GM12878 (cell line): ENCODE measurements around the gene TLK2. TPM values are rescaled to one million over a fixed set of nuclear protein-coding genes. Genes with fewer than 3 reads are reported as not detected.

Source experiments
- ATAC-seq: fragments of 200-7000 bp; cut with Tn5 transposase; 3 replicates; pipeline ENCODE4 v1.9.1; 2020; ENCODE audit warnings: mild to moderate bottlenecking, moderate library complexity
- BruUV-seq: library from RNA; stranded (reverse); fragments of 400-500 nt; replicated peaks from 2 replicates; lab custom pipeline; 2021; lab: Mats Ljungman, UMichigan
- CTCF ChIA-PET: fragments of 300-600 bp; sonication (Branson Sonifier 250); formaldehyde crosslinking; extraction: SDS; loops from one replicate; lab custom pipeline; 2021; ENCODE audit warnings: inconsistent platforms; lab: Yijun Ruan, JAX
- POLR2A ChIA-PET: fragments of 350-600 bp; formaldehyde crosslinking; extraction: SDS; loops from one replicate; lab custom pipeline; 2021; ENCODE audit warnings: inconsistent platforms; lab: Charles Lee
- RAD21 ChIA-PET: fragments of 300-600 bp; sonication (Branson Sonifier 250); formaldehyde crosslinking; loops from one replicate; lab custom pipeline; 2023; ENCODE audit warnings: antibody characterized with exemption; ENCODE audit not compliant: unreplicated experiment; lab: Charles Lee
- SMC1A ChIA-PET: fragments of 300-600 bp; sonication (Branson Sonifier 250); formaldehyde crosslinking; loops from one replicate; lab custom pipeline; 2023; ENCODE audit not compliant: unreplicated experiment, uncharacterized antibody; lab: Charles Lee
- DNase-seq: peaks from one replicate; pipeline ENCODE4 v3.0.0-alpha.2; 2011; ENCODE audit warnings: low read depth, low spot score
- FAIRE-seq: peaks from 3 replicates; lab custom pipeline; 2011; peaks lifted over from hg19 to GRCh38; lab: Jason Lieb, UNC
- H2AFZ ChIP-seq: 2 replicates; pipeline ENCODE4 v1.6.0; 2011; ENCODE audit warnings: low read depth, low read length, control low read depth; ENCODE audit not compliant: control insufficient read depth
- H3K27ac ChIP-seq: 2 replicates; pipeline ENCODE4 v1.5.1; 2011; ENCODE audit warnings: control low read depth; ENCODE audit not compliant: control insufficient read depth, insufficient read depth
- H3K27me3 ChIP-seq, 2 experiments: replicated peaks in 1 of 2; 2 replicates each; pipeline versions ENCODE4 v1.6.0 to v1.6.1; 2011; ENCODE audit warnings: low read length in 1 of 2; ENCODE audit not compliant: control insufficient read depth in 2 of 2, insufficient read depth in 2 of 2
- H3K36me3 ChIP-seq, 2 experiments: 2 replicates each; pipeline ENCODE4 v1.5.1; 2011; ENCODE audit warnings: low read length in 1 of 2; ENCODE audit not compliant: control insufficient read depth in 2 of 2, insufficient read depth in 2 of 2
- H3K4me1 ChIP-seq: 2 replicates; pipeline ENCODE4 v1.6.1; 2011; ENCODE audit warnings: mild to moderate bottlenecking, low read length, moderate library complexity, mixed read lengths; ENCODE audit not compliant: control insufficient read depth, insufficient read depth
- H3K4me2 ChIP-seq: 2 replicates; pipeline ENCODE4 v1.6.0; 2011; ENCODE audit warnings: control low read depth; ENCODE audit not compliant: control insufficient read depth, insufficient read depth
- H3K4me3 ChIP-seq: fragments of 200-600 bp; sonication (generic); 2 replicates; pipeline ENCODE4 v1.5.1; 2016
- H3K79me2 ChIP-seq: 2 replicates; pipeline ENCODE4 v1.6.0; 2011; ENCODE audit warnings: low read length; ENCODE audit not compliant: control insufficient read depth, insufficient read depth
- H3K9ac ChIP-seq: 2 replicates; pipeline ENCODE4 v1.8.0; 2011; ENCODE audit warnings: low read length, control low read depth, mixed read lengths; ENCODE audit not compliant: control insufficient read depth, insufficient read depth
- H3K9me3 ChIP-seq: replicated peaks from 3 replicates; pipeline ENCODE4 v1.5.1; 2011; ENCODE audit warnings: mild to moderate bottlenecking, low read length; ENCODE audit not compliant: control insufficient read depth, insufficient read depth
- H4K20me1 ChIP-seq: 2 replicates; pipeline ENCODE4 v1.6.0; 2011; ENCODE audit not compliant: control insufficient read depth, insufficient read depth
- DPF2 ChIP-seq: fragments of 450-650 bp; IDR thresholded peaks from 2 replicates; pipeline ENCODE4 v1.6.1; 2017; ENCODE audit warnings: mild to moderate bottlenecking
- FOXM1 ChIP-seq: IDR thresholded peaks from 2 replicates; pipeline ENCODE4 v1.6.1; 2012; ENCODE audit warnings: low read depth, mild to moderate bottlenecking, inconsistent platforms, low read length, moderate library complexity
- MYB ChIP-seq: fragments of 150-350 bp; IDR thresholded peaks from 2 replicates; pipeline ENCODE4 v1.6.1; 2014; ENCODE audit warnings: mild to moderate bottlenecking, low read depth, low read length, borderline replicate concordance
- STAT1 ChIP-seq: fragments of 450-650 bp; conservative IDR thresholded peaks from 2 replicates; pipeline ENCODE4 v1.6.1; 2014; ENCODE audit warnings: antibody characterized with exemption, mild to moderate bottlenecking
- WGBS: methylation state at CpG from one replicate; pipeline ENCODE4 v1.1.6; 2016; ENCODE audit warnings: low lambda C conversion rate; ENCODE audit not compliant: insufficient replicate concordance, insufficient coverage; ENCODE audit errors: missing lambda C conversion rate; 5-methylcytosine and 5-hydroxymethylcytosine counted together
- in situ Hi-C: fragments of 300-500 bp; cut with MboI; formaldehyde crosslinking; loops from 9 replicates; pipeline ENCODE4 v1.14.3; 2018; ENCODE audit warnings: mixed read lengths
- intact Hi-C: fragments of 100-400 bp; cut with micrococcal nuclease; formaldehyde crosslinking; loops from one replicate; pipeline ENCODE4 v1.14.2; 2022; ENCODE audit not compliant: unreplicated experiment
- polyA plus RNA-seq, 11 experiments: library from polyadenylated mRNA; depleted of rRNA in 4 of 11; unstranded in 6 of 11; stranded (reverse) in 5 of 11; fragments of >200 nt; fragmentation: Nextera tagmentation in 4 of 11; fragmentation: Illumina TruSeq in 1 of 11; extraction: Ambion mirVana in 4 of 11; extraction: Trizol in 1 of 11; gene quantifications; 1 replicate in 1 of 11; 2 replicates in 10 of 11; pipeline versions ENCODE4 v1.2.1 to v1.2.3, GENCODE V29; 2011 to 2016; ENCODE audit warnings: inconsistent platforms in 2 of 11, missing spikeins in 2 of 11, low read depth in 1 of 11
- total RNA-seq, 4 experiments: library from RNA; depleted of rRNA in 3 of 4; stranded (reverse); fragments of >200 nt in 3 of 4; fragmentation: Illumina TruSeq in 1 of 4; extraction: Trizol in 1 of 4; gene quantifications; 2 replicates each; pipeline versions ENCODE4 v1.2.1 to v1.2.3, GENCODE V29; 2013 to 2021
- TF ChIP-seq, protein P1 (sequence below): IDR thresholded peaks from 2 replicates; pipeline ENCODE4 v1.6.1; 2011; ENCODE audit warnings: low read depth, mild to moderate bottlenecking, low read length, moderate library complexity, borderline replicate concordance; ENCODE audit errors: extremely low read depth

Gene TLK2
- total and polyA plus RNA-seq, 10 of the 15 experiments (the other 5 are each of a cell fraction or from before 2014, with no cell fraction given) = 12.1 to 51.2 (median 27.5) TPM

DNA sequence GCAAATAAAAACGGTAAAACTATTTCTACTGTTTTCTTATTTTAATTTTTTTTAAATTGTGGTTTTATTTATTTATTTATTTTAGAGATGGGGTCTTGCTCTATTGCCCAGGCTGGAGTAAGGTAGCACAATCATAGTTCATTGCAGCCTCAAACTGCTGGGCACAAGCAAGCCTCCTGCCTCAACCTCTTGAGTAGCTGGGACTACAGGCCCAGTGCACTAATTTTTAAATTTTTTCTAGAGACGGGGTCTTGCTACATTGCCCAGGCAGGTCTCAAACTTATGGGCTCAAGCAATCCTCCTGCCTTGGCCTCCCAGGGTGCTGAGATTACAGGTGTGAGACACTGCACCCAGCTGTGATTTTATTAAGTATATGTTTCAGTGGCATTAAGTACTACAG lies 102.3 kb downstream of the TLK2 start:
- in situ Hi-C loops = no loop called here
- RAD21 ChIA-PET = no interaction called here
- Histone ChIP-seq H3K9ac (no peak overlapping the region), H3K27ac (no peak overlapping the region), H3K4me1 (no peaks in the 10 kb centered on the region), H4K20me1 (no peaks in the 10 kb centered on the region), H3K36me3 (peaks cover 0 to 11% of the 10 kb centered on the region in 2 experiments; a peak in 2 of 4 replicates), H3K9me3 (no peaks in the 10 kb centered on the region), H3K4me2 (no peak overlapping the region), H3K27me3 (no peaks in the 10 kb centered on the region), H2AFZ (no peak overlapping the region), H3K4me3 (no peak overlapping the region), H3K79me2 (no peaks in the 10 kb centered on the region)
- no peak for DNase-seq
- intact Hi-C loops = no loop called here
- CTCF ChIA-PET = interaction anchor here (0.7 kb wide), 1 partner anchor 10 kb away, joined by 3 read pairs; no protein-coding TSS in a partner anchor
- WGBS = 95% methylated on average over 2 of the region's 2 CpGs
- POLR2A ChIA-PET = no interaction called here
- TF ChIP-seq MYB = no peak
- no peak for TF ChIP-seq FOXM1
- TF ChIP-seq DPF2 = no peak
- FAIRE-seq = no peak
- no TSS peak for BruUV-seq
- SMC1A ChIA-PET = no interaction called here
- no peak for ATAC-seq

DNA sequence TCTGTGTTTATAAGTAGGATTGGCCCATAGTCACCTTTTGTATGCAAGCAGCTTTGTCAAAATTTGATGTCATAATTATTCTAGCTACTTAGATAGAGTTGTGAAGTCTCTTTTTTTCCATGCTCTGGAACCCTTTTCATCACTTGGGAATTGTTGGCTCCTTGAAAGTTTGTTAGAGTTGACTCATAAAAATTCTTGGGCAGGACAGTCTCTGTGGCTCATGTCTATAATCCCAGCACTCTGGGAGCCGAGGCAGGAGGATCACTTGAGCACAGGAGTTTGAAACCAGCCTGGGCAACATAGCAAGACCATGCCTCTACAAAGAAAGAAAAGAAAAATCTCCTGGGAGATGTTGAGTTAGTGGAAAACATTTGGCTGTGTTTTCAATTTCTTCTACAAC lies 103.1 kb downstream of the TLK2 start:
- ChIA-PET SMC1A (no interaction called here), RAD21 (no interaction called here)
- no TSS peak for BruUV-seq

More for the DNA sequence above, 103.1 kb downstream of the TLK2 start:
- Histone ChIP-seq H3K36me3 (peaks cover 0 to 15% of the 10 kb centered on the region in 2 experiments; a peak in 2 of 4 replicates), H3K4me1 (no peaks in the 10 kb centered on the region), H3K27me3 (no peaks in the 10 kb centered on the region), H3K4me3 (no peak overlapping the region), H4K20me1 (no peaks in the 10 kb centered on the region), H3K79me2 (no peaks in the 10 kb centered on the region), H3K9me3 (no peaks in the 10 kb centered on the region), H3K4me2 (no peak overlapping the region), H2AFZ (no peak overlapping the region), H3K27ac (no peak overlapping the region), H3K9ac (no peak overlapping the region)
- ChIA-PET POLR2A (interaction anchor here (0.6 kb wide), 1 partner anchor 16 kb away, joined by 4 read pairs; no protein-coding TSS in a partner anchor), CTCF (no interaction called here)
- ATAC-seq (no peak), DNase-seq (no peak), FAIRE-seq (no peak)
- intact Hi-C loops (no loop called here), in situ Hi-C loops (no loop called here)
- TF ChIP-seq, protein P1, sequence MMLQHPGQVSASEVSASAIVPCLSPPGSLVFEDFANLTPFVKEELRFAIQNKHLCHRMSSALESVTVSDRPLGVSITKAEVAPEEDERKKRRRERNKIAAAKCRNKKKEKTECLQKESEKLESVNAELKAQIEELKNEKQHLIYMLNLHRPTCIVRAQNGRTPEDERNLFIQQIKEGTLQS = no peak
- TF ChIP-seq STAT1 = no peak
- 100% methylated on average over 1 of the region's 1 CpG for WGBS
